ENCODE results near the gene RASSF9. TPM values are rescaled to one million over a fixed set of nuclear protein-coding genes. Genes with fewer than 3 reads are reported as not detected.

RASSF9 gene
- total and polyA plus RNA-seq, 2 experiments from 2014 or later: 0.31 to 0.35 TPM

DNA sequence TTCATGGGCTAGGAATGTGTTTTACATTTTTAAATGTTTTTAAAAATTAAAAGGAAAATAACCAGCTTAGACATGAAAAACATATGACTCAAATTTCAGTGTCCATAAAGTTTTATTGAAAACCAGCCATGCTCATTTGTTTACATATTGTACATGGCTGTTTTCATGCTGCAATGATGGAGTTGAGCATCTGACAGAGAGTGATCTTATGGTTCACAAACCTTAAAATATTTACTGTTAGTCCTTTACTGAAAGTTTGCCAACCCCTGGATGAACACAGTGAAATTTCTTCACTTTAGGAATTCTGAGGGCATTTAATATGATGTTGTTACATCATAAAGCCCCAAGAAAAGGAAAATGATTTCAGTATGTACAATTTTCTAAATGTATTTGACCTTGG lies 16.1 kb downstream of the RASSF9 start:
- H4K20me1 ChIP-seq (replicated peaks; ENCODE audit: insufficient read depth): no peaks in the 10 kb centered on the region
- H3K27ac Mint-ChIP-seq: no peak overlapping the region
- H2AFZ ChIP-seq: no peak overlapping the region
- H3K27me3 ChIP-seq (ENCODE audit: insufficient read depth): no peaks in the 10 kb centered on the region
- no peaks in the 10 kb centered on the region for H3K27me3 Mint-ChIP-seq (ENCODE audit: insufficient read depth, low read depth, poor library complexity)
- H3K4me3 Mint-ChIP-seq: no peak overlapping the region
- H3K36me3 Mint-ChIP-seq (ENCODE audit: low read depth): no peaks in the 10 kb centered on the region
- no peaks in the 10 kb centered on the region for H3K79me2 ChIP-seq (replicated peaks; ENCODE audit: insufficient read depth)
- no peaks in the 10 kb centered on the region for H3K36me3 ChIP-seq (ENCODE audit: insufficient read depth)
- H3F3A ChIP-seq (replicated peaks; ENCODE audit: low read depth): no peaks in the 10 kb centered on the region
- no peak overlapping the region for H3K4me2 ChIP-seq
- no peak overlapping the region for H3K4me3 ChIP-seq
- H3K4me1 Mint-ChIP-seq: peaks cover 11% of the 10 kb centered on the region
- TF ChIP-seq CREB1 (CRISPR knock-in tag; IDR thresholded peaks at IDR 0.05; ENCODE audit: low read depth) (no peak), JUNB (IDR thresholded peaks at IDR 0.05; ENCODE audit: unreplicated experiment) (no peak), ZNF114 (CRISPR knock-in tag; IDR thresholded peaks at IDR 0.05) (no peak), ZNF331 (CRISPR knock-in tag; IDR thresholded peaks at IDR 0.05; ENCODE audit: low read depth) (no peak), REST (IDR thresholded peaks at IDR 0.05; ENCODE audit: unreplicated experiment) (no peak), EZH2 (IDR thresholded peaks at IDR 0.05; ENCODE audit: low read depth, unreplicated experiment) (no peak)
- TF ChIP-seq, protein P1, sequence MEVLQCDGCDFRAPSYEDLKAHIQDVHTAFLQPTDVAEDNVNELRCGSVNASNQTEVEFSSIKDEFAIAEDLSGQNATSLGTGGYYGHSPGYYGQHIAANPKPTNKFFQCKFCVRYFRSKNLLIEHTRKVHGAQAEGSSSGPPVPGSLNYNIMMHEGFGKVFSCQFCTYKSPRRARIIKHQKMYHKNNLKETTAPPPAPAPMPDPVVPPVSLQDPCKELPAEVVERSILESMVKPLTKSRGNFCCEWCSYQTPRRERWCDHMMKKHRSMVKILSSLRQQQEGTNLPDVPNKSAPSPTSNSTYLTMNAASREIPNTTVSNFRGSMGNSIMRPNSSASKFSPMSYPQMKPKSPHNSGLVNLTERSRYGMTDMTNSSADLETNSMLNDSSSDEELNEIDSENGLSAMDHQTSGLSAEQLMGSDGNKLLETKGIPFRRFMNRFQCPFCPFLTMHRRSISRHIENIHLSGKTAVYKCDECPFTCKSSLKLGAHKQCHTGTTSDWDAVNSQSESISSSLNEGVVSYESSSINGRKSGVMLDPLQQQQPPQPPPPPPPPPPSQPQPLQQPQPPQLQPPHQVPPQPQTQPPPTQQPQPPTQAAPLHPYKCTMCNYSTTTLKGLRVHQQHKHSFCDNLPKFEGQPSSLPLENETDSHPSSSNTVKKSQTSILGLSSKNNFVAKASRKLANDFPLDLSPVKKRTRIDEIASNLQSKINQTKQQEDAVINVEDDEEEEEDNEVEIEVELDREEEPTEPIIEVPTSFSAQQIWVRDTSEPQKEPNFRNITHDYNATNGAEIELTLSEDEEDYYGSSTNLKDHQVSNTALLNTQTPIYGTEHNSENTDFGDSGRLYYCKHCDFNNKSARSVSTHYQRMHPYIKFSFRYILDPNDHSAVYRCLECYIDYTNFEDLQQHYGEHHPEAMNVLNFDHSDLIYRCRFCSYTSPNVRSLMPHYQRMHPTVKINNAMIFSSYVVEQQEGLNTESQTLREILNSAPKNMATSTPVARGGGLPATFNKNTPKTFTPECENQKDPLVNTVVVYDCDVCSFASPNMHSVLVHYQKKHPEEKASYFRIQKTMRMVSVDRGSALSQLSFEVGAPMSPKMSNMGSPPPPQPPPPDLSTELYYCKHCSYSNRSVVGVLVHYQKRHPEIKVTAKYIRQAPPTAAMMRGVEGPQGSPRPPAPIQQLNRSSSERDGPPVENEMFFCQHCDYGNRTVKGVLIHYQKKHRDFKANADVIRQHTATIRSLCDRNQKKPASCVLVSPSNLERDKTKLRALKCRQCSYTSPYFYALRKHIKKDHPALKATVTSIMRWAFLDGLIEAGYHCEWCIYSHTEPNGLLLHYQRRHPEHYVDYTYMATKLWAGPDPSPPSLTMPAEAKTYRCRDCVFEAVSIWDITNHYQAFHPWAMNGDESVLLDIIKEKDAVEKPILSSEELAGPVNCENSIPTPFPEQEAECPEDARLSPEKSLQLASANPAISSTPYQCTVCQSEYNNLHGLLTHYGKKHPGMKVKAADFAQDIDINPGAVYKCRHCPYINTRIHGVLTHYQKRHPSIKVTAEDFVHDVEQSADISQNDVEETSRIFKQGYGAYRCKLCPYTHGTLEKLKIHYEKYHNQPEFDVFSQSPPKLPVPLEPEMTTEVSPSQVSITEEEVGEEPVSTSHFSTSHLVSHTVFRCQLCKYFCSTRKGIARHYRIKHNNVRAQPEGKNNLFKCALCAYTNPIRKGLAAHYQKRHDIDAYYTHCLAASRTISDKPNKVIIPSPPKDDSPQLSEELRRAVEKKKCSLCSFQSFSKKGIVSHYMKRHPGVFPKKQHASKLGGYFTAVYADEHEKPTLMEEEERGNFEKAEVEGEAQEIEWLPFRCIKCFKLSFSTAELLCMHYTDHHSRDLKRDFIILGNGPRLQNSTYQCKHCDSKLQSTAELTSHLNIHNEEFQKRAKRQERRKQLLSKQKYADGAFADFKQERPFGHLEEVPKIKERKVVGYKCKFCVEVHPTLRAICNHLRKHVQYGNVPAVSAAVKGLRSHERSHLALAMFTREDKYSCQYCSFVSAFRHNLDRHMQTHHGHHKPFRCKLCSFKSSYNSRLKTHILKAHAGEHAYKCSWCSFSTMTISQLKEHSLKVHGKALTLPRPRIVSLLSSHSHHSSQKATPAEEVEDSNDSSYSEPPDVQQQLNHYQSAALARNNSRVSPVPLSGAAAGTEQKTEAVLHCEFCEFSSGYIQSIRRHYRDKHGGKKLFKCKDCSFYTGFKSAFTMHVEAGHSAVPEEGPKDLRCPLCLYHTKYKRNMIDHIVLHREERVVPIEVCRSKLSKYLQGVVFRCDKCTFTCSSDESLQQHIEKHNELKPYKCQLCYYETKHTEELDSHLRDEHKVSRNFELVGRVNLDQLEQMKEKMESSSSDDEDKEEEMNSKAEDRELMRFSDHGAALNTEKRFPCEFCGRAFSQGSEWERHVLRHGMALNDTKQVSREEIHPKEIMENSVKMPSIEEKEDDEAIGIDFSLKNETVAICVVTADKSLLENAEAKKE (CRISPR knock-in tag; IDR thresholded peaks at IDR 0.05): no peak
- TF ChIP-seq, protein P2, sequence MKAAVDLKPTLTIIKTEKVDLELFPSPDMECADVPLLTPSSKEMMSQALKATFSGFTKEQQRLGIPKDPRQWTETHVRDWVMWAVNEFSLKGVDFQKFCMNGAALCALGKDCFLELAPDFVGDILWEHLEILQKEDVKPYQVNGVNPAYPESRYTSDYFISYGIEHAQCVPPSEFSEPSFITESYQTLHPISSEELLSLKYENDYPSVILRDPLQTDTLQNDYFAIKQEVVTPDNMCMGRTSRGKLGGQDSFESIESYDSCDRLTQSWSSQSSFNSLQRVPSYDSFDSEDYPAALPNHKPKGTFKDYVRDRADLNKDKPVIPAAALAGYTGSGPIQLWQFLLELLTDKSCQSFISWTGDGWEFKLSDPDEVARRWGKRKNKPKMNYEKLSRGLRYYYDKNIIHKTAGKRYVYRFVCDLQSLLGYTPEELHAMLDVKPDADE (IDR thresholded peaks at IDR 0.05): no peak
- TF ChIP-seq, protein P3, sequence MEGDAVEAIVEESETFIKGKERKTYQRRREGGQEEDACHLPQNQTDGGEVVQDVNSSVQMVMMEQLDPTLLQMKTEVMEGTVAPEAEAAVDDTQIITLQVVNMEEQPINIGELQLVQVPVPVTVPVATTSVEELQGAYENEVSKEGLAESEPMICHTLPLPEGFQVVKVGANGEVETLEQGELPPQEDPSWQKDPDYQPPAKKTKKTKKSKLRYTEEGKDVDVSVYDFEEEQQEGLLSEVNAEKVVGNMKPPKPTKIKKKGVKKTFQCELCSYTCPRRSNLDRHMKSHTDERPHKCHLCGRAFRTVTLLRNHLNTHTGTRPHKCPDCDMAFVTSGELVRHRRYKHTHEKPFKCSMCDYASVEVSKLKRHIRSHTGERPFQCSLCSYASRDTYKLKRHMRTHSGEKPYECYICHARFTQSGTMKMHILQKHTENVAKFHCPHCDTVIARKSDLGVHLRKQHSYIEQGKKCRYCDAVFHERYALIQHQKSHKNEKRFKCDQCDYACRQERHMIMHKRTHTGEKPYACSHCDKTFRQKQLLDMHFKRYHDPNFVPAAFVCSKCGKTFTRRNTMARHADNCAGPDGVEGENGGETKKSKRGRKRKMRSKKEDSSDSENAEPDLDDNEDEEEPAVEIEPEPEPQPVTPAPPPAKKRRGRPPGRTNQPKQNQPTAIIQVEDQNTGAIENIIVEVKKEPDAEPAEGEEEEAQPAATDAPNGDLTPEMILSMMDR (conservative IDR thresholded peaks at IDR 0.05; ENCODE audit: low read depth in 2 of 2): no peak
- ATAC-seq (no peak), DNase-seq (ENCODE audit: low spot score) (no peak)
- no peaks in the 10 kb centered on the region for H3K4me1 ChIP-seq (ENCODE audit: insufficient read depth)
- no peak overlapping the region for H3K27ac ChIP-seq (ENCODE audit: low read depth)
- H3K9me3 Mint-ChIP-seq: no peaks in the 10 kb centered on the region
- H3K9me2 ChIP-seq (ENCODE audit: insufficient read depth): peaks cover 3% of the 10 kb centered on the region

All from GM23338 (cell line).